Measurements from ENCODE around the gene TASP1. TPM values are rescaled to one million over a fixed set of nuclear protein-coding genes. Genes with fewer than 3 reads are reported as not detected.

TASP1 gene
- polyA plus RNA-seq, 3 donors from 2014 or later: 5.0 to 12.7 (median 6.8) TPM

DNA sequence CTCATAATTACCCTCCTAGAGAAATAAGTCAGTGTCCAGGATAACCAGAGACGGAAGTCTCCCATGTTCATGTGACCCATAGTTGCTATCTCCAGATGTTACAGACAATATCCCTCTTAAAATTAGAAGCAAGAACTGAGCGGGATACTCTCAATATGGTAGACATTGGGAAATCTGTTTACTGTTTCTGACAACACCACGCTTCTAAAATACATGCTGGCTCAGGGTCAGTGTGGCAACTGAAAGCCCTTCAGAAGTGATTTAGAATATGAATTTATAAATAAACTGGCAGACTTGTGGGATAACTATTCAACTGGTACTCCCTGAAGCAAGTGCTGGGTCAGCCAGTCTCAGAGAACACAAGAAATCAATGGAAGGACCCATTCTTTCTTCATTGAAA lies 108.6 kb downstream of the TASP1 start:
- H3K27me3 Mint-ChIP-seq (ENCODE audit: low read depth in 3 of 3): no peaks in the 10 kb centered on the region
- no peaks in the 10 kb centered on the region for H3K4me1 Mint-ChIP-seq
- no peak overlapping the region for H3K27ac Mint-ChIP-seq

GRCh38 chr20:13526551-13526950 lies 112.2 kb downstream of the TASP1 start:
- H3K36me3 Mint-ChIP-seq: peaks cover 33 to 58% (median 35%) of the 10 kb centered on the region in 3 donors
- no peak overlapping the region for H3K4me3 Mint-ChIP-seq

More for the DNA sequence above, 108.6 kb downstream of the TASP1 start:
- Mint-ChIP-seq H3K9me3 (peaks cover 0 to 2% (median 0%) of the 10 kb centered on the region in 6 donors), H3K36me3 (peaks cover 23 to 45% (median 31%) of the 10 kb centered on the region in 3 donors), H3K4me3 (no peak overlapping the region)
- no peak for DNase-seq

GRCh38 chr20:13525225-13525940 lies 113.3 kb downstream of the TASP1 start:
- H3K27me3 Mint-ChIP-seq (ENCODE audit: low read depth in 3 of 3): no peaks in the 10 kb centered on the region
- H3K27ac Mint-ChIP-seq: no peak overlapping the region
- peaks cover 0 to 2% (median 0%) of the 10 kb centered on the region in 6 donors for H3K9me3 Mint-ChIP-seq
- no peaks in the 10 kb centered on the region for H3K4me1 Mint-ChIP-seq
- peaks cover 30 to 55% (median 35%) of the 10 kb centered on the region in 3 donors for H3K36me3 Mint-ChIP-seq
- no peak overlapping the region for H3K4me3 Mint-ChIP-seq
- no peak for DNase-seq

More at GRCh38 chr20:13526551-13526950, 112.2 kb downstream of the TASP1 start:
- DNase-seq: no peak
- no peak overlapping the region for H3K27ac Mint-ChIP-seq
- peaks cover 0 to 2% (median 0%) of the 10 kb centered on the region in 6 donors for H3K9me3 Mint-ChIP-seq
- no peaks in the 10 kb centered on the region for H3K27me3 Mint-ChIP-seq (ENCODE audit: low read depth in 3 of 3)
- H3K4me1 Mint-ChIP-seq: no peaks in the 10 kb centered on the region

DNA sequence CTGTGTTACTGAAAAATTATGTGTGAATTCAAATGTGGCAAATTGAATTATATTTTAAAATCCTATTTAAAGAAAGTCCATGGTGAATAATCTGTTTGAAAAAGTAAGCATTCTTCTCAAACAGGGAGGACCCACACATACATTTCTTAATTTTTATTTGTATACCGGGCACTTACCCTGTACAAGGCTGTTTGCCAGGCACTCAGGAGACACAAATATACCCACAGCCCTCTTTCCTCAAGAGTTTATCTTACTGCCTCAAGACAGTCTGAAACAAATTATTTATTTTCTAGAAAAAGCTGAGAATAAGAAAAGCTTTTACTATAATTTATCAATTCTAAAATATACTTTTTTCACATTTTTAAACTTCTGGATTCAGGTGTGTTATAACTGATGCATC lies 114.4 kb downstream of the TASP1 start:
- Mint-ChIP-seq H3K27ac (no peak overlapping the region), H3K27me3 (ENCODE audit: low read depth in 3 of 3) (no peaks in the 10 kb centered on the region), H3K9me3 (peaks cover 0 to 2% (median 0%) of the 10 kb centered on the region in 6 donors), H3K4me1 (no peaks in the 10 kb centered on the region), H3K36me3 (peaks cover 30 to 53% (median 35%) of the 10 kb centered on the region in 3 donors), H3K4me3 (no peak overlapping the region)
- no peak for DNase-seq

DNA sequence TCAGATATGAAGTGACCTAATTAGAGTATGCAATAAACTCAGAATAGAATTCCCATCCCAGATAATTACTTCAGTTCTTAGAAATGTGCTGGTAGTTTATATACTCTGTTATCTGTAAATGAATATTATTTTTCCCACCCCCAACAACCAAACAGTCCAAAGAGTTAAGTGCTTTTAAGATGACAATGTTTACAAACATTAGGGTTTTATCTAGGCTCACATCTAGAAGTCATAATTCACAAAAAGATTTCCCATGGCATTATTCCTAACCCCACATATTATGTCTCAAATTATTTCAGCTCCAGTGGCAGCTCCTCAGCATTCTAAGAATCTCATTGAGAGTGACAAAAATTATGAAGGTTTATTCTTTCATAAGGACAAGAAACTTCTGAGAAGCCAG lies 120.9 kb downstream of the TASP1 start:
- peaks cover 33 to 50% (median 49%) of the 10 kb centered on the region in 3 donors for H3K36me3 Mint-ChIP-seq
- H3K27me3 Mint-ChIP-seq (ENCODE audit: low read depth in 3 of 3): peaks cover 0 to 1% (median 0%) of the 10 kb centered on the region in 3 donors
- H3K9me3 Mint-ChIP-seq: no peaks in the 10 kb centered on the region
- no peak overlapping the region for H3K4me3 Mint-ChIP-seq
- DNase-seq: no peak
- H3K27ac Mint-ChIP-seq: no peak overlapping the region
- H3K4me1 Mint-ChIP-seq: no peaks in the 10 kb centered on the region

GRCh38 chr20:13515796-13516558 lies 122.8 kb downstream of the TASP1 start:
- H3K9me3 Mint-ChIP-seq: peaks cover 0 to 3% (median 0%) of the 10 kb centered on the region in 6 donors
- H3K36me3 Mint-ChIP-seq: peaks cover 20 to 43% (median 41%) of the 10 kb centered on the region in 3 donors
- H3K27me3 Mint-ChIP-seq (ENCODE audit: low read depth in 3 of 3): peaks cover 0 to 1% (median 0%) of the 10 kb centered on the region in 3 donors
- no peak for DNase-seq
- no peak overlapping the region for H3K4me3 Mint-ChIP-seq
- H3K27ac Mint-ChIP-seq: no peak overlapping the region
- no peaks in the 10 kb centered on the region for H3K4me1 Mint-ChIP-seq

DNA sequence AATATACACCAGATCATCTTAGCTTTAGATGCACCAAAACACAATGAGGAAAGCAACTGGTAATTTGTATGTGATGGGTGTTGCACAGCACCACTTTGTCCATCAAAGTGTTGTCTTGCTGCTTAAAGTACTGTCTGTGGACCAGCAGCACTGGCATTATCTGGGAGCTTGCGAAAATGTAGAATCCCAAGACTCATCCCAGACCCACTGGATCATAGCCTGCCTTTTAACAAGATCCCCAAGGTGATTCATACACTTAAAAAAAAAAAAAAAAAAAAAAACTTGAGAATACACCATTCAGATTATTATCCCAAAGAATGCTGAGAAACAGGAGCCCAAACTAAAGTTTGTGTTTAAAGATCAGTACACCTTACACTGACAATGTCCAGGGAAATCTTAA lies 123.4 kb downstream of the TASP1 start:
- H3K27ac Mint-ChIP-seq: no peak overlapping the region
- no peak for DNase-seq
- H3K36me3 Mint-ChIP-seq: peaks cover 20 to 48% (median 41%) of the 10 kb centered on the region in 3 donors
- H3K4me3 Mint-ChIP-seq: no peak overlapping the region
- peaks cover 0 to 3% (median 0%) of the 10 kb centered on the region in 6 donors for H3K9me3 Mint-ChIP-seq
- H3K4me1 Mint-ChIP-seq: no peaks in the 10 kb centered on the region
- H3K27me3 Mint-ChIP-seq (ENCODE audit: low read depth in 3 of 3): peaks cover 0 to 1% (median 0%) of the 10 kb centered on the region in 3 donors

DNA sequence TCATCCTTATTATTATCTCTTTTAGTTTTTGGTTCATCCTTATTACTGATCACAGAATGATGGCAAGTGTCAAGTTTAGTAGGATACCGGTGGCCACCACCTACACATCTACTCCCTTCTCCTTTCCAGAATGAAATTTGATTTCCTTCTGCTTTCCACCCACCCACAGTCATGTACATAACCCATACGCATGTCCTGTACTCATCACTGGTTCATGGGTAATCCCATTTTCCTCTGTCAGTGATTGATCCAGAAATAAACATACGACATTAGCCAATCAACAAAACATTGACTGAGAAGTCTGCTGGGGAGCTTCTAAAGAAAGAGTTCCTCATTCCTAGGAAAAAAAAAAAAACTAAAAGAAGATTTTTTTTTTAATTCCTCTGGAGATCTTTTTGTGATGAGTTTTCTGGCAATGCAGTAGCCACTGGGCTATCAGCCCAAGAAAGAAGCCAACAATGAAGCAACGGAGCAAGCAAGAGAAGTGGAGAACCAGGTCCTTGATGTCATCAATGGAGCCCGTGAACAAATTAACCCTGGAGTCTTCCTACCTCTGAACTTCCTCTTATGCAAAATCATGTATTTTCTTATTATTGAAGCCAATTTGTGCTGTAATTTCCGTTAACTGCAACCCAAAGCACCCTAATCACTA lies 127.8 kb downstream of the TASP1 start:
- Mint-ChIP-seq H3K27ac (no peak overlapping the region), H3K27me3 (ENCODE audit: low read depth in 3 of 3) (no peaks in the 10 kb centered on the region), H3K36me3 (peaks cover 29 to 50% (median 42%) of the 10 kb centered on the region in 3 donors), H3K9me3 (peaks cover 0 to 12% (median 4%) of the 10 kb centered on the region in 6 donors), H3K4me3 (no peak overlapping the region), H3K4me1 (no peaks in the 10 kb centered on the region)
- DNase-seq: no peak

DNA sequence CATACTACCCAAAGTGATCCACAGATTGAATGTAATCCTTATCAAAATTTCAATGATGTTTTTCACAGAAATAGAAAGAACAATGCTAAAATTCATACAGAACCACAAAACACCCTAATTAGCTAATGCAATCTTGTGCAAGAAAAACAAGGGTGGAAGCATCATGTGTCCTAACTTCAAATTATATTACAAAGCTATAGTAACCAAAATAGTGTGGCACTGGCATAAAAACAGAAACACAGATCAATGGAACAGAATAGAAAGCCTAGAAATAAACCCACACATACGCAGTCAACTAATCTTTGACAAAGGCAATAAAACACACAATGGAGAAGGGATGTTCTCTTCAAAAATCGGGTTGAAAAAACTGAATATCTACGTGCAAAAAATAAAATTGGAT lies 131.1 kb downstream of the TASP1 start:
- Mint-ChIP-seq H3K9me3 (peaks cover 12 to 41% (median 17%) of the 10 kb centered on the region in 6 donors), H3K36me3 (peaks cover 36 to 54% (median 38%) of the 10 kb centered on the region in 3 donors), H3K4me3 (no peak overlapping the region), H3K4me1 (no peaks in the 10 kb centered on the region), H3K27ac (no peak overlapping the region), H3K27me3 (ENCODE audit: low read depth in 3 of 3) (peaks cover 0 to 2% (median 0%) of the 10 kb centered on the region in 3 donors)
- DNase-seq: no peak

- H3K9me3 Mint-ChIP-seq: peaks cover 25 to 66% (median 32%) of the 10 kb centered on the region in 6 donors
- H3K27me3 Mint-ChIP-seq (ENCODE audit: low read depth in 3 of 3): peaks cover 0 to 4% (median 0%) of the 10 kb centered on the region in 3 donors
- DNase-seq: no peak
- H3K27ac Mint-ChIP-seq: no peak overlapping the region
- H3K4me1 Mint-ChIP-seq: peaks cover 0 to 7% of the 10 kb centered on the region in 2 donors
- H3K36me3 Mint-ChIP-seq: peaks cover 46 to 75% (median 63%) of the 10 kb centered on the region in 3 donors
- no peak overlapping the region for H3K4me3 Mint-ChIP-seq
These were observed 137.2 kb downstream of the TASP1 start for GRCh38 chr20:13501500-13501899.

GRCh38 chr20:13494019-13494418 lies 144.7 kb downstream of the TASP1 start:
- Mint-ChIP-seq H3K4me1 (peaks cover 0 to 7% of the 10 kb centered on the region in 2 donors), H3K9me3 (peaks cover 0 to 7% (median 1%) of the 10 kb centered on the region in 6 donors), H3K27me3 (ENCODE audit: low read depth in 3 of 3) (peaks cover 0 to 2% (median 0%) of the 10 kb centered on the region in 3 donors), H3K36me3 (peaks cover 2 to 17% (median 15%) of the 10 kb centered on the region in 3 donors), H3K27ac (no peak overlapping the region), H3K4me3 (no peak overlapping the region)
- DNase-seq: no peak

GRCh38 chr20:13493143-13493542 lies 145.6 kb downstream of the TASP1 start:
- no peak overlapping the region for H3K27ac Mint-ChIP-seq

DNA sequence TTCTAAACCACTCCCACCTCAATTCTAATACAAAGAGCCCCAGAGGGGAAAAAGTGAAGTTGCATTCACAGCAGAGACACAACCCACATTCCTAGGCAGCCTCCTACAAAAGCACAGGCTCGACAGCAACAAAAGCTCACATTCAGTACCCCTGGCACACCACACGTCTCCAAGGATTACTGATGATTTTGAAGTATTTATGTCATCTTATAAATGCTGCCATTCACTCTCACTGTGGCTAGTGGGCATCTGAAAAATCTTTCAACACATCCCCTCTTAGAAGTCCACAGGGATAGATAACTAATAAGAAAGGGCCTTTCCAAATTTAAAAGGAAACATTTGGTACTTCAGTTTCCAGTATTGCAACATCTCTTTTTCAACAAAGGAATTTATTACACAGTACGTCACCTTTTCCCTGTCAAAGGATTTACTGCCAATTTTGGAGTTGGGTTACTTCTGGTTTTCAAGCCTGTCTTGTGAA lies 146.7 kb downstream of the TASP1 start:
- Mint-ChIP-seq H3K27me3 (ENCODE audit: low read depth in 3 of 3) (no peaks in the 10 kb centered on the region), H3K4me3 (no peak overlapping the region), H3K27ac (no peak overlapping the region), H3K9me3 (no peaks in the 10 kb centered on the region), H3K36me3 (peaks cover 0 to 3% (median 3%) of the 10 kb centered on the region in 3 donors), H3K4me1 (peaks cover 0 to 2% of the 10 kb centered on the region in 2 donors)
- DNase-seq: no peak

More at GRCh38 chr20:13493143-13493542, 145.6 kb downstream of the TASP1 start:
- Mint-ChIP-seq H3K4me3 (no peak overlapping the region), H3K4me1 (peaks cover 0 to 7% of the 10 kb centered on the region in 2 donors), H3K27me3 (ENCODE audit: low read depth in 3 of 3) (peaks cover 0 to 2% (median 0%) of the 10 kb centered on the region in 3 donors), H3K9me3 (peaks cover 0 to 3% (median 0%) of the 10 kb centered on the region in 6 donors), H3K36me3 (peaks cover 0 to 13% (median 10%) of the 10 kb centered on the region in 3 donors)
- DNase-seq: no peak
